Lung (tissue), 16 donors: ENCODE data around the gene HIF1AN. TPM values are rescaled to one million over a fixed set of nuclear protein-coding genes. Genes with fewer than 3 reads are reported as not detected.
A peak's percentile ranks its signal among the peaks of the same experiment; 100 is the strongest.

Experiments
- ATAC-seq: fragments of 200-7000 bp; cut with Tn5 transposase; one replicate; pipeline ENCODE4 v1.9.1; 2020; ENCODE audit warnings: moderate number of reproducible peaks; ENCODE audit not compliant: insufficient read depth, low FRiP score
- DNase-seq, 3 donors: peaks; one replicate each; pipeline ENCODE4 v3.0.0-alpha.2; 2013 to 2017
- H3K27ac ChIP-seq, 2 donors: one replicate each; pipeline ENCODE4 v1.5.1; 2013; ENCODE audit warnings: mild to moderate bottlenecking in 2 of 2, moderate library complexity in 2 of 2, control low read depth in 1 of 2, inconsistent platforms in 1 of 2, low read depth in 1 of 2, low read length in 1 of 2
- H3K27me3 ChIP-seq, 3 donors: one replicate each; pipeline ENCODE4 v1.5.1; 2013; ENCODE audit warnings: low read length in 2 of 3; ENCODE audit not compliant: control insufficient read depth in 3 of 3, insufficient read depth in 3 of 3
- H3K36me3 ChIP-seq, 4 donors: one replicate each; pipeline ENCODE4 v1.5.1; 2013; ENCODE audit warnings: low read length in 4 of 4, mild to moderate bottlenecking in 1 of 4, moderate library complexity in 1 of 4; ENCODE audit not compliant: control insufficient read depth in 4 of 4, insufficient read depth in 4 of 4
- H3K4me1 ChIP-seq, 5 donors: one replicate each; pipeline ENCODE4 v1.5.1; 2013; ENCODE audit warnings: low read length in 5 of 5, mild to moderate bottlenecking in 2 of 5, moderate library complexity in 1 of 5; ENCODE audit not compliant: control insufficient read depth in 5 of 5, insufficient read depth in 5 of 5
- H3K4me3 ChIP-seq: one replicate; pipeline ENCODE4 v1.5.1; 2013; ENCODE audit warnings: mild to moderate bottlenecking, control low read depth, moderate library complexity
- H3K9ac ChIP-seq, 2 donors: one replicate each; pipeline ENCODE4 v1.5.1; 2013; ENCODE audit warnings: low read length in 2 of 2, control low read depth in 1 of 2; ENCODE audit not compliant: insufficient read depth in 1 of 2
- H3K9me3 ChIP-seq, 4 donors: one replicate each; pipeline ENCODE4 v1.5.1; 2013; ENCODE audit warnings: low read length in 3 of 4, mild to moderate bottlenecking in 1 of 4, moderate library complexity in 1 of 4; ENCODE audit not compliant: control insufficient read depth in 4 of 4, insufficient read depth in 3 of 4
- WGBS, 2 donors: extraction: QIAGEN DNeasy Blood & Tissue Kit; methylation state at CpG; one replicate each; pipeline ENCODE4 v1.1.7; 2013; 5-methylcytosine and 5-hydroxymethylcytosine counted together
- long read RNA-seq, 5 donors: transcript quantifications; one replicate each; lab custom pipeline, GENCODE V29; 2026
- polyA plus RNA-seq, 2 donors: library from polyadenylated mRNA; stranded (reverse); fragments of 200-250 nt; gene quantifications; one replicate each; pipeline ENCODE4 v1.2.1, GENCODE V29; 2013
- total RNA-seq, 2 donors: library from RNA; depleted of rRNA in 1 of 2; stranded (reverse); fragments of >200 nt in 1 of 2; gene quantifications; one replicate each; pipeline ENCODE4 v1.2.1, GENCODE V29; 2014 to 2021
- TF ChIP-seq, protein P1 (sequence below): IDR thresholded peaks from 2 replicates; pipeline ENCODE4 v1.5.1; 2012; ENCODE audit warnings: mild to moderate bottlenecking; ENCODE audit errors: control extremely low read depth, extremely low read depth
- donor health status: control.
- donor health status: control.
- donor health status: Bipolar disorder and iron deficiency.
- donor health status: healthy.
- donor health status: DM: yes; HTN: yes; CAD: no.

Gene HIF1AN
- 10 to 100 TPM; 18.1 to 32.3 TPM for total RNA-seq
- polyA plus RNA-seq, result 1 to 10 TPM; 6.9 to 9.2 TPM
- long read RNA-seq, donor 1, full-length matches to known transcripts, result 13 of 13 reads
- long read RNA-seq, donor 1, partial matches to known transcripts, result 0 of 13 reads
- long read RNA-seq, donor 1, other reads (novel, unspliced or antisense), result 0 of 13 reads
- long read RNA-seq, donor 2, full-length matches to known transcripts, result 2 of 10 reads
- long read RNA-seq, donor 2, partial matches to known transcripts, result 8 of 10 reads
- long read RNA-seq, donor 2, other reads (novel, unspliced or antisense), result 0 of 10 reads
- long read RNA-seq, donor 3, full-length matches to known transcripts, result 3 of 3 reads
- long read RNA-seq, donor 3, partial matches to known transcripts, result 0 of 3 reads
- long read RNA-seq, donor 3, other reads (novel, unspliced or antisense), result 0 of 3 reads
- long read RNA-seq, donor 4, full-length matches to known transcripts, result 4 of 4 reads
- long read RNA-seq, donor 4, partial matches to known transcripts, result 0 of 4 reads
- long read RNA-seq, donor 4, other reads (novel, unspliced or antisense), result 0 of 4 reads
- long read RNA-seq, donor 5, full-length matches to known transcripts, result 10 of 10 reads
- long read RNA-seq, donor 5, partial matches to known transcripts, result 0 of 10 reads
- long read RNA-seq, donor 5, other reads (novel, unspliced or antisense), result 0 of 10 reads

DNA sequence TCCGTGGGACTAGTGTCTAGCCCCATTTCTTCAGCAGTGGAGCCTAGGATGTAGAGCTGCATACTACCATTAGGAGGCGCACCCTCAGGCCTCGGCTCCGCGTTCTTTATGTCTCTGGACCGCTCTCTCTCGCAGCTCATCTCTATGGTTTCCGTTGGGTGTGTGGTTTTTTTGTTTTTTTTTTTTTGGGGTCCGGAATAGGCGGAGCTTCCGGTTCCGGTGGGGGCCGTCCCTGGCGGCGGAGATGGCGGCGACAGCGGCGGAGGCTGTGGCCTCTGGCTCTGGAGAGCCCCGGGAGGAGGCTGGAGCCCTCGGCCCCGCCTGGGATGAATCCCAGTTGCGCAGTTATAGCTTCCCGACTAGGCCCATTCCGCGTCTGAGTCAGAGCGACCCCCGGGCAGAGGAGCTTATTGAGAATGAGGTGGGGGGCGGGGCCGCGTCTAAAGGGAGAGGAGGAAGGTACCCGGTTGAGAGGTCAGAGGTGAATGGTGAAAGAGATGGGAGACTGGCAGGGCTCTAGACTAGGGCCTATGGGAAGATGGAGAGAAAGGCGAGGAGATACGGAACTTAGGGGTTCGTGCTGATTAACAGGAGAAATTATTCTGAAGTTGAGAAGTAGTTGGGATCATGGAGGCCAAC, at the start of gene HIF1AN:
Gene HIF1AN (plus strand): TSS at position 229 of the 639 bp plus-strand sequence. CDS start 16 bp downstream, at position 245.
- H3K9me3 ChIP-seq, result no peaks in the 10 kb centered on the region
- peaks cover 7 to 16% (median 13%) of the 10 kb centered on the region in 4 donors for H3K36me3 ChIP-seq
- DNase-seq, result peak; percentile 92 to 98 (median 97)
- ATAC-seq, result peak; percentile 100
- WGBS, 2 donors, result 1% methylated on average over 35 of the region's 35 CpGs
- peak within 1 kb of the TSS; percentile 80 for H3K4me3 ChIP-seq
- peak within 1 kb of the TSS in 1 of 2 donors; percentile 54 for H3K9ac ChIP-seq
- no peaks in the 10 kb centered on the region for H3K27me3 ChIP-seq
- H3K4me1 ChIP-seq, result peaks cover 0 to 24% (median 5%) of the 10 kb centered on the region in 5 donors
- TF ChIP-seq, protein P1, sequence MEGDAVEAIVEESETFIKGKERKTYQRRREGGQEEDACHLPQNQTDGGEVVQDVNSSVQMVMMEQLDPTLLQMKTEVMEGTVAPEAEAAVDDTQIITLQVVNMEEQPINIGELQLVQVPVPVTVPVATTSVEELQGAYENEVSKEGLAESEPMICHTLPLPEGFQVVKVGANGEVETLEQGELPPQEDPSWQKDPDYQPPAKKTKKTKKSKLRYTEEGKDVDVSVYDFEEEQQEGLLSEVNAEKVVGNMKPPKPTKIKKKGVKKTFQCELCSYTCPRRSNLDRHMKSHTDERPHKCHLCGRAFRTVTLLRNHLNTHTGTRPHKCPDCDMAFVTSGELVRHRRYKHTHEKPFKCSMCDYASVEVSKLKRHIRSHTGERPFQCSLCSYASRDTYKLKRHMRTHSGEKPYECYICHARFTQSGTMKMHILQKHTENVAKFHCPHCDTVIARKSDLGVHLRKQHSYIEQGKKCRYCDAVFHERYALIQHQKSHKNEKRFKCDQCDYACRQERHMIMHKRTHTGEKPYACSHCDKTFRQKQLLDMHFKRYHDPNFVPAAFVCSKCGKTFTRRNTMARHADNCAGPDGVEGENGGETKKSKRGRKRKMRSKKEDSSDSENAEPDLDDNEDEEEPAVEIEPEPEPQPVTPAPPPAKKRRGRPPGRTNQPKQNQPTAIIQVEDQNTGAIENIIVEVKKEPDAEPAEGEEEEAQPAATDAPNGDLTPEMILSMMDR, result peak; percentile 82
- H3K27ac ChIP-seq, result peak within 1 kb of the TSS; percentile 57 to 63

DNA sequence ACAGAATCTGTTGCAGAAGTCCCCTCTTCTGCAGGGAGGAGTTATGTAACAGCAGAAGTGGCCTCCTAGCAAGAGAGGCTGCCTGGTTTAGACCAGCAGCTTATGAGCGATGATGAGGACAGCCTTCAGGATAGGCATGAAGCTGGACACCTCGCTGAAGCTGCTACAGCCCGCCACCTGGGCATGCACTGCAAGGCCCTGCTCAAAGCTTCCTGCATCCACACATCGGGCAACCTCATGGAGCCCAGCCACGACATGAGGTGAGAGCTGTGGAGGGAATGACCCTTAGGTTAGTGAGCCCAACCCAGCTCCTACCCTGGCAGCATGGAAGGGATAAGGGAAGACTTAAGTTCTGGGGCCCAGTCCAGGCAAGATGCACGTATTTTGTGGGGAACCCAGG, 48.2 kb upstream of the HIF1AN start:
- TF ChIP-seq, protein P1, result no peak
- 92 to 95% methylated on average over 6 of the region's 6 CpGs for WGBS, 2 donors
- H3K36me3 ChIP-seq, result peaks cover 3 to 26% (median 5%) of the 10 kb centered on the region in 4 donors
- H3K27me3 ChIP-seq, result peaks cover 0 to 18% (median 13%) of the 10 kb centered on the region in 3 donors
- H3K4me1 ChIP-seq, result peaks cover 0 to 7% (median 3%) of the 10 kb centered on the region in 5 donors
- ATAC-seq (no peak), DNase-seq (no peak)
- H3K27ac ChIP-seq, result no peak overlapping the region
- peaks cover 0 to 3% (median 0%) of the 10 kb centered on the region in 4 donors for H3K9me3 ChIP-seq
- H3K9ac ChIP-seq, result no peak overlapping the region
- no peak overlapping the region for H3K4me3 ChIP-seq

DNA sequence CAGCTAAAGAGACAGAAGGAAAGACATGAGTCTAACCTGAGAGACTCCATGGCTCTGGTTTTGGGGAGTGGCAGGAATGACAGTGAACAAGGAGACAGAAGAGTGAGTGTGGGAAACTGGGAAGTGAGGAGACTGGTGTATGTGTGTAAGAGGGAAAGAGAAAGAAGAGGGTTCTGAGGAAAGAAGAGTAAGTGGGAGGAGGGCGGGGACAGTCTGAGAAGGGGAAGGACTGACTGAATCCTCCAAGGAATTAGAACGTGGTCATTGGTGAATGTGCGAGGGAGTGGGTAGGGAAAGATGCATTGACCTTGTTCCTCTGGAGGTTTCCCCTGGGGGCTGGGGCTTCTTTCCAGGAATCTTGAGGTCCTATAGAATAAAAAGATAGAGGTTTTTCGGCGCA, 46.3 kb upstream of the HIF1AN start:
- ATAC-seq (no peak), DNase-seq (no peak)
- no peaks in the 10 kb centered on the region for H3K4me1 ChIP-seq
- peaks cover 0 to 4% (median 0%) of the 10 kb centered on the region in 3 donors for H3K27me3 ChIP-seq
- H3K9me3 ChIP-seq, result peaks cover 0 to 3% (median 0%) of the 10 kb centered on the region in 4 donors
- TF ChIP-seq, protein P1, result no peak
- peaks cover 3 to 27% (median 6%) of the 10 kb centered on the region in 4 donors for H3K36me3 ChIP-seq
- no peak overlapping the region for H3K9ac ChIP-seq
- 89 to 96% methylated on average over 5 of the region's 5 CpGs for WGBS, 2 donors
- no peak overlapping the region for H3K27ac ChIP-seq
- no peak overlapping the region for H3K4me3 ChIP-seq
